Stomach (tissue), 4 donors: ENCODE data around the gene SPATA9.

Experiments
- CTCF ChIP-seq, 7 experiments: fragments of 450-650 bp in 4 of 7; fragments of 200-600 bp in 3 of 7; sonication (generic) in 3 of 7; IDR thresholded peaks; one replicate each; pipeline ENCODE4 v1.5.1; 2016 to 2019; ENCODE audit warnings: antibody characterized with exemption in 7 of 7, control low read depth in 2 of 7, mild to moderate bottlenecking in 1 of 7
- POLR2A ChIP-seq, 4 donors: fragments of 450-650 bp; IDR thresholded peaks; one replicate each; pipeline ENCODE4 v1.6.1; 2016; ENCODE audit warnings: antibody characterized with exemption in 4 of 4, control low read depth in 2 of 4, mild to moderate bottlenecking in 1 of 4, moderate library complexity in 1 of 4
- POLR2AphosphoS5 ChIP-seq, 3 donors: sonication (generic); formaldehyde crosslinking; IDR thresholded peaks; one replicate each; pipeline ENCODE4 v1.6.1; 2016; ENCODE audit warnings: antibody characterized with exemption in 3 of 3

GRCh38 chr5:95613514-95613913, 69.3 kb downstream of the SPATA9 start:
- TF ChIP-seq POLR2AphosphoS5 (IDR thresholded peaks at IDR 0.05) (no peak), CTCF (IDR thresholded peaks at IDR 0.05) (no peak), POLR2A (IDR thresholded peaks at IDR 0.05) (no peak)
